Activated naive CD4-positive, alpha-beta T cell treated with anti-CD3 and anti-CD28 coated beads for 36 hours (primary cell): ENCODE measurements around the gene KCNQ4. TPM values are rescaled to one million over a fixed set of nuclear protein-coding genes. Genes with fewer than 3 reads are reported as not detected.
A peak's percentile ranks its signal among the peaks of the same experiment; 100 is the strongest.

Source experiments
- CTCF ChIA-PET: fragments of 350-600 bp; sonication (Branson Sonifier 250); formaldehyde crosslinking; loops from one replicate; lab custom pipeline; 2021; ENCODE audit warnings: antibody characterized with exemption; lab: Charles Lee
- DNase-seq: peaks from one replicate; pipeline ENCODE4 v3.0.0-alpha.2; 2020
- H3K27ac Mint-ChIP-seq: one replicate; pipeline ENCODE4 v1.8.0; 2021; ENCODE audit warnings: mild to moderate bottlenecking, mixed read lengths
- H3K27me3 Mint-ChIP-seq: one replicate; pipeline ENCODE4 v1.8.0; 2021; ENCODE audit warnings: low read depth, mixed read lengths
- H3K36me3 Mint-ChIP-seq: one replicate; pipeline ENCODE4 v1.8.0; 2021; ENCODE audit warnings: low read depth, mixed read lengths
- H3K4me1 Mint-ChIP-seq: one replicate; pipeline ENCODE4 v1.8.0; 2021; ENCODE audit warnings: low read depth, mixed read lengths
- H3K4me3 Mint-ChIP-seq: one replicate; pipeline ENCODE4 v1.8.0; 2021; ENCODE audit warnings: mild to moderate bottlenecking, moderate library complexity, mixed read lengths
- H3K9me3 Mint-ChIP-seq: one replicate; pipeline ENCODE4 v1.8.0; 2021; ENCODE audit warnings: mixed read lengths
- intact Hi-C: fragments of 100-400 bp; cut with micrococcal nuclease; formaldehyde crosslinking; loops from one replicate; pipeline ENCODE4 v1.15.1; 2023
- total RNA-seq, 2 experiments: library from RNA; stranded (reverse); gene quantifications; one replicate each; pipeline ENCODE4 v1.2.3, GENCODE V29; 2021

Gene KCNQ4
- total RNA-seq, 2 experiments from 2014 or later: 0.49 to 0.50 TPM

DNA sequence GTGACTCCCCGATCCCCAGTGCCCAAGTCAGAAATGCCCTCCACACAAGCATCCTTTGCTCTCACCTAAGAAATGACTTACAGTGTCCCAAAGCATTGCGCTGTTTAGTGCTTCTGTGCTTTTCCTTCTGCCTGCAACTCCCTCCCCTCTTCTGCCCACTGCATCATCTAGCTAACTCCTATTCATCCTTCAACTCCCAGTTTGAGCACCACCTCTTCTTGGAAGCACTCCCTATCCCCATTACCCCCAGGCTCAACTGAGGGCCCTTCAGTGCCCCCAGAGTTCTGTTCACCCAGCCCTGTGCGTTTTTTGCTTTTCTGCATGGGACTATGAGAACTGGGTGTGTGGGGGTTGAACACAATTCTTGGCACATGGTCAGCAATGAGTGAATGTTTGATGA, 10.0 kb downstream of the KCNQ4 start:
- DNase-seq: no peak
- intact Hi-C loops: no loop called here
- Mint-ChIP-seq H3K4me3 (no peak overlapping the region), H3K4me1 (peaks cover 35% of the 10 kb centered on the region), H3K9me3 (no peaks in the 10 kb centered on the region), H3K36me3 (no peaks in the 10 kb centered on the region), H3K27me3 (no peaks in the 10 kb centered on the region), H3K27ac (peak overlapping the region; percentile 4)
- CTCF ChIA-PET: interaction anchor here (2.9 kb wide), 1 partner anchor 19 kb away, joined by 7 read pairs; no protein-coding TSS in a partner anchor

DNA sequence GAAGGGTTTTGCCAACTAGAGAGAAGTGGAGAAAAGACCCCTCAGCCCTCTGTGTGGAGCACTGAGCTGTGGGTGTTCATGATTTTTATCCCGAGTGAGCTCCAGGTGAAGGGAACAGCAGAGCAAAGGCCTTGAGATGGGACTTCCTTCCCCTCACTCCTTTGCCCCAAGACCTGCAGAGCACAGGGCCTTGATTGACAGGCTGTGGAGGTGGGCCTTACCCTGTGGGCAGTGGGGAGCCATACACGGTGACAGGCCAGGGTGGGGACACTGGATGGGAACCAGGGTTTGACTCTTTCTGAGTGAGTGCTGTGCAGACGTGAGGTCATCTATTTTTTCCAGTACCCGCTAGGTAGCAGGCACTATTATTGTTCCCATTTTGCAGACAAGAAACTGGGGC, 10.5 kb downstream of the KCNQ4 start:
- no peak overlapping the region for H3K4me3 Mint-ChIP-seq
- CTCF ChIA-PET: interaction anchor here (2.9 kb wide), 1 partner anchor 19 kb away, joined by 7 read pairs; no protein-coding TSS in a partner anchor
- DNase-seq: no peak
- no peak overlapping the region for H3K27ac Mint-ChIP-seq
- no peaks in the 10 kb centered on the region for H3K27me3 Mint-ChIP-seq
- H3K9me3 Mint-ChIP-seq: no peaks in the 10 kb centered on the region
- H3K4me1 Mint-ChIP-seq: peaks cover 35% of the 10 kb centered on the region
- H3K36me3 Mint-ChIP-seq: no peaks in the 10 kb centered on the region
- intact Hi-C loops: no loop called here

DNA sequence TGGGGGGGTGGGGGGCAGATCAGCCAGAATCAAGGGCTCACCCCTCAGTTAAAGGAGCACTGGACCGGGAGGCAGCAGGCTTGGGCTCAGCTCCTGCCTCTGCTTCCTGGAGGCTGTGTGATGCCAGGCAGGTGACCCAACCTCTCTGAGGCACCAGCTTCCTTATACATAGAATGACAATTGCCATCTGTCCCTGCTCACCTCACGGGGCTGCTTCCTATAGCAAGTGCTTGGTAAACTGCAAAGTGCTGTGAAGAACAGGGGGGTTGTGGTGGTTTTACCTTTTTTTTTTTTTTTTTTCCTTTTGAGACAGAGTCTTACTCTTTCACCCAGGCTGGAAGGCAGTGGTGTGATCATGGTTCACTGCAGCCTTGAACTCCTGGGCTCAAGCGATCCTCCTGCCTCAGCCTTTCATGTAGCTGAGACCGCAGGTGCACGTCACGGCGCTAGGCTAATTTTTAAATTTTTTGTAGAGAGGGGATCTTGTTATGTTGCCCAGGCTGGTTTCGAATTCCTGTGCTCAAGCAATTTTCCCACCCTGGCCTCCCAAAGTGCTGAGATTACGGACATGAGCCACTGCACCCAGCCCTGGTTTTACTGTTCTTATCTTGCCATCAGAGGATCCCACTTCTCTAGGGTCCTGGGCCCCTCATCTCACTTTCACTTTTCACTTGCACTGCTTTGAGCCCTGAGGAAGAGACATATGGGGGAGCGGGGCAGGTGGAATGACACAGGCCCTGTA, 11.6 kb downstream of the KCNQ4 start:
- no peaks in the 10 kb centered on the region for H3K9me3 Mint-ChIP-seq
- peaks cover 35% of the 10 kb centered on the region for H3K4me1 Mint-ChIP-seq
- DNase-seq: peak; percentile 40
- H3K36me3 Mint-ChIP-seq: no peaks in the 10 kb centered on the region
- H3K27me3 Mint-ChIP-seq: no peaks in the 10 kb centered on the region
- H3K4me3 Mint-ChIP-seq: peak overlapping the region; percentile 43
- CTCF ChIA-PET: interaction anchor here (1.1 to 2.9 kb wide), 3 partner anchors 20 to 51 kb away, joined by 3 to 11 read pairs (median 7); no protein-coding TSS in a partner anchor
- intact Hi-C loops: no loop called here
- H3K27ac Mint-ChIP-seq: peak overlapping the region; percentile 63

DNA sequence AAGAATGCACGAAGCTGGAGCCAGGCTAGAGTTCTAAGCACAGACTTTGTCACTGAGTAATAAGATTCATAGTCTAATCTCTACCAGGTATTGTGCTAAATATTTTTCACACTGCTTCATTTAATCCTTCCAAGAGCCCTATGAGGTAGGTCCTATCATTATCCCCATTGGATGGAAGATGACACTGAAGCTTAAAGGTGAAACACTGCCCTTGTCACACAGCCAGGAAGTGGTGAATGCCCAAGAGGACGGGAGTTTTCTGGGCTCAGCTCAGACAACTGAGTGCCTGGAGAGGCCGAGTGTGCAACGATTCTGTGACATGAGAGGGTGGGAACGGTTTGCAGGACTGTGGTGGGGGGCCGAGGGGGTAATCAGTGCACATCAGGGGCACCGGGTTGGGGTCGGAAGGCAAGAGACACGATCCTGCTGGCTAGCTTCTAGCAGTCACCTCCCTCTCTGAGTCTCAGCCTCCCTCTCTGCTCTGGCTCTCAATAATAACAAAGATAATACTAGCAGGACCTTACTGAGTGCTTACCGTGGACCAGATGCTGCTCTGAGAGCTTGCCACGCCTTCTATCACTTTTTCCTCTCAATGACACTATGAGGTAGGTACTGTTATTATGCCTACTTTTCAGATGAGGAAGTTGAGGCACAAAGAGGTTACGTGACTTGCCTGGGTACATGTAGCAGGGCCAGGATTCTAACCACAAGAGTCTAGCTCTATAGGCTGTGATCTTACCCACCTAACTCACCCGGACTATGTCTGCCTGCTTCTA, 12.4 kb downstream of the KCNQ4 start:
- Mint-ChIP-seq H3K36me3 (no peaks in the 10 kb centered on the region), H3K9me3 (no peaks in the 10 kb centered on the region), H3K27me3 (no peaks in the 10 kb centered on the region), H3K4me3 (peak overlapping the region; percentile 12), H3K4me1 (peaks cover 40% of the 10 kb centered on the region), H3K27ac (peak overlapping the region; percentile 63)
- CTCF ChIA-PET: interaction anchor here (1.1 to 1.7 kb wide), 2 partner anchors 22 to 51 kb away, joined by 3 to 11 read pairs; no protein-coding TSS in a partner anchor
- intact Hi-C loops: no loop called here
- peak; percentile 56 for DNase-seq

DNA sequence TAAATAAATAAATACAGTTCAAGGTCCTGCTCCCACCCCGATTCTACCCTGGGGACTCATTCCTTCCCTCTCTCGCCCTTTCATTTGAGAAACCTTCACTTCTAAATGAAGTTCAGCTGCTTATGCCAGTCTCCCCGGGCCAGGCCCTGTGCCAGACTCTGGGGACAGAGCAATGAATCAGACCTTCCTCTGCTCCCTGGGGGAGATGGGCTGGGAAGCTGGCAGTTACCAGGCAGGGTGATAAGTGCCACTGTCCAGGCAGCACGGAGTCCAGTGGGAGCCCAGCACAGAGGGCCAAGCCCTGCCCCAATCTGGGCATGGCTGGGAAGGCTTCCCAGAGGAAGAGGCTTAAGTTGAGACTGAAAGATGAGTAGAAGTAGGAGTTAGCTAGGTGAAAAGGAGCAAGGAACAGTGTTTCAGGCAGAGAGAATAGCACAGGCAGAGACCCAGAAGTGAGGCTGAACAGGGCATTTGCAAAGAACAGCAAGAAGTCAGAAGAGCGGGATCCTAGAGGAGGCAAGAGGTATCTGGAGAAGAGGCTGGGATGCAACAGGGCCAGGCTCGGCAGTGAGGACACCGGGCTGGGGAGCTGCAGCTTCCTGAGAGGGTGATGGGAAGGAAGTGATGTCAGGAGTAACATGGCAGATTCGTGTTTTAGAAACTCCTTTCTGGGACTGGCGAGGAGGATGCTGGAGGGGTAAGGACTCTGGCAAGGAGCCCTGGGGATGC, 13.5 kb downstream of the KCNQ4 start:
- H3K27ac Mint-ChIP-seq: peak overlapping the region; percentile 48
- H3K4me1 Mint-ChIP-seq: peaks cover 50% of the 10 kb centered on the region
- DNase-seq: peak; percentile 36
- H3K9me3 Mint-ChIP-seq: no peaks in the 10 kb centered on the region
- intact Hi-C loops: no loop called here
- peak overlapping the region; percentile 8 for H3K4me3 Mint-ChIP-seq
- H3K36me3 Mint-ChIP-seq: no peaks in the 10 kb centered on the region
- CTCF ChIA-PET: interaction anchor here (0.6 to 2.1 kb wide), 7 partner anchors 23 to 106 kb away, joined by 3 to 12 read pairs (median 3); no protein-coding TSS in a partner anchor
- no peaks in the 10 kb centered on the region for H3K27me3 Mint-ChIP-seq

DNA sequence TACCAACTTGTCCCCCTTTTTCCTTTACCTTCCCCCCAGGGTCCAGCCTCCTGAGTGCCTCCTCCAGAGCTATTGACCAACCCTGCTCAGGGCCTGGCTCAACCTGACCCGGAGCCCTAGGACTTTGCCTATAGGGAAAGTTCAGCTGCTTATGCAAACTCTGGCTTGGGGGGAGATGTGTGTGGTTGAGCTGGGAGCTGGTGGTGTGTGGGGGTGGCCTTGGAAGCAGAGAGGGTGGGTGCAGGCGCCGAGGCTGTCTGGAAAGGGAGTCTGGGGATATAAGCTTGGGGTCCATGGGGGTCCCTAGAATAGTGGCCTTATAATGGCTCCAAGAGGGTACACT, 14.1 kb downstream of the KCNQ4 start:
- no peaks in the 10 kb centered on the region for H3K27me3 Mint-ChIP-seq
- H3K9me3 Mint-ChIP-seq: no peaks in the 10 kb centered on the region
- no peak overlapping the region for H3K4me3 Mint-ChIP-seq
- H3K36me3 Mint-ChIP-seq: no peaks in the 10 kb centered on the region
- no peak for DNase-seq
- H3K27ac Mint-ChIP-seq: no peak overlapping the region
- peaks cover 51% of the 10 kb centered on the region for H3K4me1 Mint-ChIP-seq
- intact Hi-C loops: no loop called here
- CTCF ChIA-PET: interaction anchor here (0.7 to 2.1 kb wide), 5 partner anchors 23 to 107 kb away, joined by 3 to 12 read pairs (median 3); no protein-coding TSS in a partner anchor

DNA sequence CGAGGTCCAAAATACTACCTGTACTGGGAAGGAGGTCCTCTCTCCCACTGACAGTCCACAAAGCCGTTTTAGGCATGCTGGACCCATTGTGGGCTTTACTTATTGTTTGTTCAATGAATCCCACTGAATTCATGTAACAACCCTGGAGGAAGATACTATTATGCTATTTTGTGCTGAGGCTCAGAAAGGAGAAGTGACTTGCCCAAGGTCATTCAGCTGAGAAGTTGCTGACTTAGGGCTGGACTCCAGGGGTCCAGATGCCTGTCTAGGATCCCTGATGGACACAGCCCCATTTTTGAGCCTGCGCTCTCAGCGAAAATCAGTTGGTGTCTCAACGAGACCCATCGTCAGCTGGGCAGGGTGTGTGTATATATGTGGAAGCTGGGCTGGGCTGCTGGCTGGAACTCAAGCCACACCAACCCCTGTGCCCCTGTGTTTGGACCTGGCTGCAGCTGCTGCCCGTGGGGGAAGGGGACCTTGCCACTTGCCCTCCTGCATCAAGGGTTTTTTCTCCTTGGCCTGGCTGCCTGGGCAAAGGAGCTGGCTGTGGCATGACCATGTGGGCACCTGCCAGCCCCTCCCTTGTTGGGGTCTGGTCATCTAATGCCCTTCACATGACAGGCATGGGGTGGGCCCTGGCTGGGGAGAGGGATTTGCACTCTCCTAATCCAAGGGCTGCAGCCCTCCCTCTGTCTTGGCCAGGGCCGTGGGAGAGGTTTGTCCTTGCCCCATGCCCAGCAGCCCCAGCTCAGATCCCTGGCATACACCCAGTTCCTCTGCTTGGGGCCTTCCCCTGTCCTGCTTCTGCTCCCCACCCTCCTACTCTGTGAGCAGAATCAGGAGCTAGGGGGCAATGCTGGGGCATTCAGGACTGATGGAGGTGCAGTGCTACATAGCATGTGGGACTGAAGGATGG, 15.0 kb downstream of the KCNQ4 start:
- H3K27me3 Mint-ChIP-seq: no peaks in the 10 kb centered on the region
- DNase-seq: no peak
- no peak overlapping the region for H3K4me3 Mint-ChIP-seq
- intact Hi-C loops: no loop called here
- no peaks in the 10 kb centered on the region for H3K9me3 Mint-ChIP-seq
- peaks cover 53% of the 10 kb centered on the region for H3K4me1 Mint-ChIP-seq
- CTCF ChIA-PET: interaction anchor here (1.1 to 2.1 kb wide), 3 partner anchors 24 to 108 kb away, joined by 3 to 12 read pairs (median 3); no protein-coding TSS in a partner anchor
- H3K27ac Mint-ChIP-seq: no peak overlapping the region
- H3K36me3 Mint-ChIP-seq: no peaks in the 10 kb centered on the region

DNA sequence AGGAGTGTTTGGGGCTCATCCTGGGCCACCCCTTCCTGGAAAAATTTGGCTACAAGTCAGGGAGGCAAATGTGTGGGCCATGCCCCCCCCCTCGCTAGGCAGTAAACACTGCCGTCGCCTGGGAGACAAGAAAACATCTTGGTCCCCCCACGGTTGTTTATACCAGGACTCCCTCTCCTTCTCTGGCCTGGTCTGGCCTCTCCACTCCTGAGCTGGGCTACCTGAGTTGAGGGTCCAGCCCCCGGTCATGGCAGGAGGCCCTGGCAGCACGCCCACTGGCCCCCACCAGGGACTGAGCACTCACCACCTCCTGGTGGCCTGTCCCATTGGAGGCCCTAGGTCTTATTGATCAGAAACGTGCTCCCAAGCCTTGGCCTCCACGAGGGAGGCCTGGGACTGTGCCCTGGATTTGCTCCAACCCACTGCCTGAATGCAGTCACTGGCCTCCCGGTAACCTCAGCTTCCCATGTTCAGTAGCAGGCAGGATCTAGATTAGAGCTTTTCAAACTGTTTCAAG, 15.8 kb downstream of the KCNQ4 start:
- CTCF ChIA-PET: no interaction called here
- Mint-ChIP-seq H3K4me1 (peaks cover 48% of the 10 kb centered on the region), H3K4me3 (no peak overlapping the region), H3K9me3 (no peaks in the 10 kb centered on the region), H3K27me3 (no peaks in the 10 kb centered on the region), H3K27ac (no peak overlapping the region), H3K36me3 (no peaks in the 10 kb centered on the region)
- intact Hi-C loops: no loop called here
- DNase-seq: no peak

DNA sequence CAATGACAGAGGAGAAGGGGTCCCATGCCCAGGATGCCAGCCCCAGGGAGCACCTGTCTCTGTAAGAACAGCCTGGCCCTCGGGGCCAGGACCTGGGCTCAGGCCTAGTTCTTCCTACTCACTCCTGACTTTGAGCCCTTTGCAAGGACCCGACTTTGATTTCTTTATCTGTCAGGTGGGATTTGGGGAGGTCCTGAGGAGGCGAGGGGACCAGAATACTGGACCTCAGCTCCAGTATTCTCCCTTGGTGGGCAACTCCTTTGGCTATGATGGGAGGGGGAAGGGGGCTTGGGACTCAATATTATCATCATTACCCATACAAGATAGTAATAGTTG, 18.1 kb downstream of the KCNQ4 start:
- no peaks in the 10 kb centered on the region for H3K27me3 Mint-ChIP-seq
- intact Hi-C loops: loop anchor here (1.0 to 5.0 kb wide), 3 partner anchors 17 to 134 kb away; partner anchors contain the start of genes CITED4 and RIMS3
- H3K27ac Mint-ChIP-seq: no peak overlapping the region
- H3K4me3 Mint-ChIP-seq: no peak overlapping the region
- H3K36me3 Mint-ChIP-seq: no peaks in the 10 kb centered on the region
- H3K9me3 Mint-ChIP-seq: no peaks in the 10 kb centered on the region
- DNase-seq: no peak
- H3K4me1 Mint-ChIP-seq: peaks cover 29% of the 10 kb centered on the region
- CTCF ChIA-PET: no interaction called here

DNA sequence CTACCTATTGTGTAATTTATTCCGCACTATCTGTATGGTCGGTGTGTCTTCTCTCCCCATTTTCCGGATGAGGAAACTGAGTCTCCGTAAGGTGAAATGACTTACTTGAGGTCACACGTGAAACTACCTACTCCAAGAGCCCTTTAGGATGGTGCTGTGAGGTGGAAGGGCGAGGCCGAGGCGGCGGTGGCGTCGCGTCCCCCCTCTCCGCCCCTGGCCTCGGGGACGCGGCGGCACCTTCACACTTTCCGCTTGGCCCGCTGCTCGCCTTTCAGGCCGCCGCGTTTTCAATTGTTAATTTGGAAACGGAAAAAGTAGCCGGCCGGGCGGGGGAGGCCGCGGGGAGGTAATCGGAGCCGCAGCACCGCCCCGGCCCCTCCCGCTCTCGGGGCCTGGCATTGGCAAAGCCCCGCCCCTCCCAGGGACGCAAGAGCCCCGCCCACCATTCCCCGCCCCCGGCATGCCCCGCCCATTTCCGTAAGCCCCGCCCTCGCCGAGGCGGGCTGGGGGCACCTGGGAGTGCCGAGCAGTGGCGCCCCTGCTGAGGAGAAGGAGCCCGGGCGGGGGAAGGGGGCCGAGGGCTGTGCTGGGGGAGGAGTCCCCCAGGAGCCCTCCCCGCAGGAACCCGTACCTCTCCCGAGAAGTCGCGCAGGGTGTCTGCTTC, 18.6 kb downstream of the KCNQ4 start:
- no peak overlapping the region for H3K27ac Mint-ChIP-seq

More for the DNA sequence above, 18.6 kb downstream of the KCNQ4 start:
- intact Hi-C loops: loop anchor here (1.0 to 5.0 kb wide), 3 partner anchors 17 to 135 kb away; partner anchors contain the start of genes CITED4 and RIMS3
- Mint-ChIP-seq H3K4me3 (peak overlapping the region; percentile 38), H3K4me1 (peaks cover 25% of the 10 kb centered on the region), H3K27me3 (no peaks in the 10 kb centered on the region), H3K36me3 (no peaks in the 10 kb centered on the region), H3K9me3 (no peaks in the 10 kb centered on the region)
- CTCF ChIA-PET: no interaction called here
- DNase-seq: peak; percentile 88
